Bronchial epithelial cell (primary cell): ENCODE results near the gene CD82. TPM values are rescaled to one million over a fixed set of nuclear protein-coding genes. Genes with fewer than 3 reads are reported as not detected.

Experiments
- DNase-seq: peaks from one replicate; pipeline ENCODE4 v3.0.0-alpha.2; 2010; ENCODE audit warnings: low read depth
- FAIRE-seq: peaks from 2 replicates; lab custom pipeline; 2011; peaks lifted over from hg19 to GRCh38; lab: Jason Lieb, UNC
- H3K27me3 ChIP-seq: 2 replicates; pipeline ENCODE4 v1.5.1; 2011; ENCODE audit warnings: low read length; ENCODE audit not compliant: control insufficient read depth, insufficient read depth
- H3K36me3 ChIP-seq: 2 replicates; pipeline ENCODE4 v1.5.1; 2011; ENCODE audit warnings: low read length; ENCODE audit not compliant: control insufficient read depth, insufficient read depth
- H3K4me3 ChIP-seq: 2 replicates; pipeline ENCODE4 v1.5.1; 2011; ENCODE audit warnings: mild to moderate bottlenecking, low read depth, low read length, control low read depth
- total RNA-seq: library from RNA; depleted of rRNA; stranded (reverse); fragments of >200 nt; gene quantifications from 2 replicates; pipeline ENCODE4 v1.2.1, GENCODE V29; 2014
- TF ChIP-seq, protein P1 (sequence below): IDR thresholded peaks from 2 replicates; pipeline ENCODE4 v1.5.1; 2011; ENCODE audit warnings: mild to moderate bottlenecking, moderate library complexity, low read length, control low read depth, inconsistent platforms; ENCODE audit not compliant: insufficient read depth, severe bottlenecking

The CD82 gene, protein sequence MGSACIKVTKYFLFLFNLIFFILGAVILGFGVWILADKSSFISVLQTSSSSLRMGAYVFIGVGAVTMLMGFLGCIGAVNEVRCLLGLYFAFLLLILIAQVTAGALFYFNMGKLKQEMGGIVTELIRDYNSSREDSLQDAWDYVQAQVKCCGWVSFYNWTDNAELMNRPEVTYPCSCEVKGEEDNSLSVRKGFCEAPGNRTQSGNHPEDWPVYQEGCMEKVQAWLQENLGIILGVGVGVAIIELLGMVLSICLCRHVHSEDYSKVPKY
- total RNA-seq = 48.7 and 84.9 TPM in 2 replicates

DNA sequence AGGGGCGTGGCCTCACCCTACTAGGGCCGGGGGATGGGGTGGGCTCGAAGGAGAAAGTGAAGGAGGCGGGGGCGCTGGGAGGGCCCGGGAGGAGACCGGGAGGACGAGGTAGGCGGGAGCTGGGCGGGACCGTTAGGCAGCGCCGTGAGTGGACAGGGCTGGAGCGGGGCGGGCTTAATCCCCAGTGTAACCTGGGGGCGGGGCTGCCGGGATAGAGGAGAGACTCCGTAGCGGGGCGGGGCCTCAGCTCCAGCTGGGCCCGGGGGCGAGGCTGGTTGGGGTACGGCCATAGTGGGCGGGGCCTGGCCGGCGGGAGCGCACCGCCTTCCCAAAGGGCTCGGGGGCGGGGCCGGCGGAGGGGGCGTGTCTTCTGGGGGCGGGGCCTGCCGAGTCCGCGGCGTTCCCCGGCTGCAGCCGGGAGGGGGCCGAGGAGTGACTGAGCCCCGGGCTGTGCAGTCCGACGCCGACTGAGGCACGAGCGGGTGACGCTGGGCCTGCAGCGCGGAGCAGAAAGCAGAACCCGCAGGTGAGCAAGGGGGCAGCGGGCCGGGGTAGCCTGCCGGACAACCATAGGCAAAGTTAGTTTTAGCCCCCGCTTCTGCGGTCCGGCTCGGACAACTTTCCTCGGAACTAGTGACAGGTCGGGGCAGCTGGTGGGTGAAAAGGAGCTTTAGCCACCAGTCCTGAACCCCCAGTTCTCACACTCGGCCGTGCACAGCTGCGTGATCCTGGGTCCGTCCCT is at the start of gene CD82:
TSS of gene CD82 (plus strand) at position 453 of the 742 bp plus-strand sequence. CDS start 29,000 bp downstream, outside the sequence.
- no peak for FAIRE-seq

DNA sequence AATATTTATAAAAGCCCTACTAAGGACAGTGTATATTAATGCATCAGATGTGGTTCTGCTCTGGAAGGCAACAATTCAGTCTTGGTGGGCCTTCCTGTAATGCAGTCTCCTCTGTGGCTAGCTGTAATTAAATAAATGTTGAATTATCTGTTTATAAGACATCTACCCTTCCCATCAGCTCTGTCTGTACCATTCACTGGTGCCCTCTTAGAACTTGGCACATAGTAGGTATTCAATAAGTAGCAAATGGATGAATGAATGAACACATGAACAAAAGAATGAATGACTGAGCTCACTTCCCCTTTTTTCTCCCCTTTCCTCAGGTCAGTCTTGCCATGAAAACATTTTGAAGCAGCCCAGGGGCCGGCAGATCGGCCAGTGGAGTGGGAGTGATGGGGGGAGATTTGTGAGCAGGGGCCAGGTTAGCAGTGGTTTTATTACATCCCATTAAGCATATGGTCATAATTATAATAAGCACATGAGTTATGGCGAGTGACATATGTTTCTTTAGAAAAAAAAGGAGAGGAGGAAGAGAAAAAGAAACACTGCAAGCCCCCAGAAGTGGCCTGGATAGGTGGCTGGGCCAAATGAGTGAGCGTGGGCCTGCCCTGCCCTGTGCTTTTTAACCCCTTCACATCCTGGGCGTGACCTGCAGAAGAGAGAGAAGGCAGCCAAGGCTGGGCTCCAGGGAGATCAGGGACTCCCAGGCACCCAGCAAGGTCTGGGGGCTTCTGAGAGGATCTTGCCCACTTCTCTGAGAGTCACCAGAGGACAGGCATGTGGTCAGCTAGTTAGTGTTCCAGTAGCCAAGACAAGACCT is 48.6 kb upstream of the CD82 start:
- H3K4me3 ChIP-seq = no peak overlapping the region
- H3K27me3 ChIP-seq = peaks cover 2% of the 10 kb centered on the region
- TF ChIP-seq, protein P1, sequence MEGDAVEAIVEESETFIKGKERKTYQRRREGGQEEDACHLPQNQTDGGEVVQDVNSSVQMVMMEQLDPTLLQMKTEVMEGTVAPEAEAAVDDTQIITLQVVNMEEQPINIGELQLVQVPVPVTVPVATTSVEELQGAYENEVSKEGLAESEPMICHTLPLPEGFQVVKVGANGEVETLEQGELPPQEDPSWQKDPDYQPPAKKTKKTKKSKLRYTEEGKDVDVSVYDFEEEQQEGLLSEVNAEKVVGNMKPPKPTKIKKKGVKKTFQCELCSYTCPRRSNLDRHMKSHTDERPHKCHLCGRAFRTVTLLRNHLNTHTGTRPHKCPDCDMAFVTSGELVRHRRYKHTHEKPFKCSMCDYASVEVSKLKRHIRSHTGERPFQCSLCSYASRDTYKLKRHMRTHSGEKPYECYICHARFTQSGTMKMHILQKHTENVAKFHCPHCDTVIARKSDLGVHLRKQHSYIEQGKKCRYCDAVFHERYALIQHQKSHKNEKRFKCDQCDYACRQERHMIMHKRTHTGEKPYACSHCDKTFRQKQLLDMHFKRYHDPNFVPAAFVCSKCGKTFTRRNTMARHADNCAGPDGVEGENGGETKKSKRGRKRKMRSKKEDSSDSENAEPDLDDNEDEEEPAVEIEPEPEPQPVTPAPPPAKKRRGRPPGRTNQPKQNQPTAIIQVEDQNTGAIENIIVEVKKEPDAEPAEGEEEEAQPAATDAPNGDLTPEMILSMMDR = no peak
- no peak for FAIRE-seq
- H3K36me3 ChIP-seq = no peaks in the 10 kb centered on the region
- DNase-seq = no peak

More for the DNA sequence above, at the start of gene CD82:
- peak; percentile 90 for DNase-seq
- Histone ChIP-seq H3K27me3 (no peaks in the 10 kb centered on the region), H3K4me3 (peak within 1 kb of the TSS; percentile 71), H3K36me3 (peaks cover 1% of the 10 kb centered on the region)
- TF ChIP-seq, protein P1 = peak; percentile 42

DNA sequence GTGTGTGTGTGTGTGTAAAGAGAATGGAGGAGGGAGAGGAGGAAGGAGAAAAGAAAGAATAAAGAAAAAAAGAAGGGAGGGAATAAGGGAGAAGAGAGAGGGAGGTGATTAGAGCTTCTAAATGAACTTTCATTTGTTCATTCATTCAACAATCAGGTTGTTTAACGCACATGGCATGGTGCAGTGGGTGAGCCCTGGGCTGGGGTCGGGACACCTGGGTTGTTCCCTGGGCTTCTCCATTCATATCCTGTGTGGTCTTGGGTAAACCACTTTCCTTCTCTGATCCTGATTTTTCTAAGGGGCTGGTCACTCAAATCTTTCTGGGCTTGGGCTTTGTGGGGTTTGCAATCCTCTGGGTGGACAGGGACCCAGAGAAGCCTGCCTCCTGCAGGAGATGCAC is 47.9 kb upstream of the CD82 start:
- H3K27me3 ChIP-seq = no peaks in the 10 kb centered on the region
- no peak for DNase-seq
- TF ChIP-seq, protein P1 = no peak
- no peak overlapping the region for H3K4me3 ChIP-seq
- no peaks in the 10 kb centered on the region for H3K36me3 ChIP-seq
- peak; percentile 40 for FAIRE-seq

DNA sequence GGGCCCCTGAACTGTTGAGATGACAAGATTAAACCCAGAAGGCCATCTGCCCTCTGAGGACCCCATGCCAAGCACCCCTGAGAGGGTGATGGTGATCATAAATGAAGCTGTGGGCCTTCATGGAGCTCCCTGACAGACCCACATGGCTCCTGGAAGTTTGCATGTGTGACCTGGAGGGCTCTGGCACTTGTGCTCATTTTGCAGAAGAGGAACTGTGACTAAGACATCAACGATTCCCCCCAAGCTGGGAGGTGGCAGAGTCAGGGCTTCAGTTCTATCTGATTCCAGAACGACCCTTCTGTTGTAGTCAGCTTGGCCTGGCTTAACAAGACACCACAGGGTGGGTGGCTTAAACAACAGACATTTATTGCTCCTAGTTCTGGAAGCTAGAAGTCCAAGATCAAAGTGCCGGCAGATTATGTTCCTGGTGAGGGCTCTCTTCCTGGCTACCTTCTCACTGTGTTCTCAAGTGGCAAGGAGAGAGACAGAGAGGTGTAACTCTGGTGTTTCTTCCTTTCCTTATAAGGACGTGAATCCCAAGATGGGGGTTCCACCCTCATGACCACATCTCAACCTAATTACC is 46.4 kb upstream of the CD82 start:
- FAIRE-seq = no peak
- no peak for DNase-seq
- TF ChIP-seq, protein P1 = no peak
- H3K36me3 ChIP-seq = no peaks in the 10 kb centered on the region
- no peaks in the 10 kb centered on the region for H3K27me3 ChIP-seq
- no peak overlapping the region for H3K4me3 ChIP-seq

DNA sequence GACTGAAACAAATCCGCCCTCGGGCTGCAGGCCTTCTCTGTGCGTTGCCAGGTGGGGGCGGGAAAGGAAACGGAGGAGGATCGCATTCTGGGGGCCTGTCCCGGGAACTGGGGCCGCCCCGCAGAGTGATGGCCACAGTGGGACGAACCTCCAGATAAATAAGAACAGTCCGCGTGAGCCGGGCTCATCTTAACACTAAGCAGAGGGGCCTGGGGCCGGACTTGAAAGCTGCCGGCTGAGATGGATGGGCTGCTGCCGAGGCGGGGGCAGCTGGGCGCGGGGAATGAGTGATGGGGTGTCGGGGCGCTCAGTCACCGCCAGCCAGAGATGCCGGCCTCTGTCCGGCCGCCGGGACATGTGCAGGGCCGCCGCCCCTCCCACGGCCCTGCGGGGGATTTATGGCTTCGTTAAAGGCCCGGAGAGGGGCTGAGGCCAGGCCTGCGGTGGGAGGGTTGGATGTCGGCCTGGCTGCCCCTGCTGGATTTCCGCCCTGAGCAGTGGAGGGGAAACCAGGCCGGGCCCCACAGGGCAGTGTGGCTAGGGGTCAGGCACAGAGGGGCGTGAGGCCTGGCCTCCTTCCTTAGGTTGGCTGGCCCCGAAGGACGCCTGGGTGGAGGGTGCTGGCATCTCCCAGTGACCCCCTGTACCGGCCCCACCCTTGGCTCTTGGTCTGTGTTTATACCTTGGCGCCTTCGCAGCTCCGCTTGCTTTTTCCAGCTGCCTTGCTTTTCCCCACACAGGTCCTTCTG is 45.3 kb upstream of the CD82 start:
- FAIRE-seq = no peak
- H3K27me3 ChIP-seq = no peaks in the 10 kb centered on the region
- no peak for DNase-seq
- H3K4me3 ChIP-seq = no peak overlapping the region
- no peaks in the 10 kb centered on the region for H3K36me3 ChIP-seq
- TF ChIP-seq, protein P1 = no peak
